Activated CD8-positive, alpha-beta memory T cell treated with anti-CD3 and anti-CD28 coated beads for 24 hours (primary cell): ENCODE data around the gene CCN5.
"Not testable (repeated sequence)": the region's sequence is repeated elsewhere in the genome, so short reads cannot be mapped to it uniquely, and the experiment has no call there.

ENCODE experiments used
- DNase-seq: peaks from one replicate; pipeline ENCODE4 v3.0.0-alpha.2; 2020

The CCN5 gene

GRCh38 chr20:44762466-44763140, 47.4 kb downstream of the CCN5 start:
- no peak for DNase-seq

- not testable (repeated sequence) for DNase-seq
Observed at GRCh38 chr20:44763798-44764197, 48.6 kb downstream of the CCN5 start.

- DNase-seq = no peak
Observed at GRCh38 chr20:44765091-44765490, 49.9 kb downstream of the CCN5 start.

GRCh38 chr20:44765701-44766347, 50.7 kb downstream of the CCN5 start:
- no peak for DNase-seq

DNA sequence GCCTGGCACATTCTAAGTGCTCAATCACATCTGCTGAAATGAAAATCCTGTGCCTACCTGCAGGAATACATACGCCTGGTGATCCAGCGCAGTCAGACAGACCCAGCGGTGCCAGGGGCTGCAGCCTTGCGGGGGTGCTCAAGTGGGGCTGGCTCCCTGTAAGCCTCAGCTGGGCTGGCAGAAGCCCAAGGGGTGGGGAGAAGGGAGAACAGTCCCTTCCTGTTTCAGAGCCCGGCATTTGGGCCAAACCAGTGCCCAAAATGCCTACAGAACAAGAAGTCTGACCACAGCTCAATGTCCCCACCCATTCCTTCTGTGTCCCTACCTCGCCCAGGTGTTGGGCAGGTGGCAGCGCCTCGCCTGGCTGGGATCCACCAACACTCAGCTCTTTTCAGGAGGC, 53.1 kb downstream of the CCN5 start:
- DNase-seq = no peak

- no peak for DNase-seq
Observed at GRCh38 chr20:44768854-44769480, 53.8 kb downstream of the CCN5 start.

DNA sequence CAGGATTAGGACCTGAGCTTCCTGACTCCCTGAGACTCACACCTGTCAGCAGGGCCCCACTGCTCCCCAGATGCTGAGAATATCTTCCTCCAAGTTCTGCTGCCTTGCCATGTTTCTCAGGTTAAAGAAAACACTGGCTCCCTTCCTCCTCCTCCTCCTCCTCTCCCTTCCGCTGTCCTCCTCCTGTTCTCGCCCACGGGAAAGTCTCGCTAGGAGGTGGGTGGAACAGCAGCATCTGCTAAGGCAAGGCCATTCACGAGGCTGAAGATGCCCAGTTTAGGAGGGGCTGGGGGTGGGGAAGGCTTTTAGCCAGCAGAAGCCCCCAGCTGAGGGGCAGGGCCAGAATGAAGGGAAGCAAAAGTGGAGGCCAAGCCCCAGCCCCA, 54.3 kb downstream of the CCN5 start:
- DNase-seq = no peak

- no peak for DNase-seq
Observed at GRCh38 chr20:44770484-44771171, 55.5 kb downstream of the CCN5 start.

DNA sequence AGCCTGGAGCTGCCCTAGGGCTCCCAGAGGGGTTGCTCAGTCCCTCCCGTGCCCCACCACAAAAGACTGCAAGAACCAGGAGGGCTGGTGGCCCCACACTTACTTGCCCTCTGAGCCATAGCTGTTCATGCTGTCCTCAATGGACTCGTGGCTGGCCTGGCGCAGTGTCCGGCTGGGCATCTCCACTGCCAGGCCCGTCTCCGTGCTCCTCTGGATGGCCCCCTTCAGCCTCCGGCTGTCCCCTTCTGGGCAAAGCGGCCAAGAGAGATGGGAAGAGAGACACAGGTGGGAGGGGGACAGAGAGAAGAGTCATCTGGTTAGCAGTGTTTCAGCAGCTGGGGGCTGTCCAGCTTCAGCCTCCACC, 56.0 kb downstream of the CCN5 start:
- no peak for DNase-seq

DNA sequence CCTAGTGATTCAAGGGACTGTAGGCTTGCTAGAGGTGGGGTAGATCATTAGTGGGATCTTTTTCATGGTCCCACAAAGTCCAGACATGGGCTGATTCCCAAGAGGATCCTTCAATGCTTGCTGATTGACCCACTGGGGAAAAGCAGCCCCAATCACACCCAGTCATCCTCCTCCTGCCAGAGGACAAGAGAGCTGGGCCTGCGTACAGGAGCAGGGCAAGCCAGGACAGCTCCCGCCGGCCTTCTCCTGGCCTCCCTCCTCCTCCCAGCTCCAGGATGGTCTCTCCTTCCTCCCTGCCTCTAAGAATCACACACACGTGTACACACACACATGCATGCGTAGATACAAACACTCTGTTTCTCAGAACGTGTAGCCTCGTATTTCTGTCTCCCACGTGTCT, 57.5 kb downstream of the CCN5 start:
- no peak for DNase-seq

DNA sequence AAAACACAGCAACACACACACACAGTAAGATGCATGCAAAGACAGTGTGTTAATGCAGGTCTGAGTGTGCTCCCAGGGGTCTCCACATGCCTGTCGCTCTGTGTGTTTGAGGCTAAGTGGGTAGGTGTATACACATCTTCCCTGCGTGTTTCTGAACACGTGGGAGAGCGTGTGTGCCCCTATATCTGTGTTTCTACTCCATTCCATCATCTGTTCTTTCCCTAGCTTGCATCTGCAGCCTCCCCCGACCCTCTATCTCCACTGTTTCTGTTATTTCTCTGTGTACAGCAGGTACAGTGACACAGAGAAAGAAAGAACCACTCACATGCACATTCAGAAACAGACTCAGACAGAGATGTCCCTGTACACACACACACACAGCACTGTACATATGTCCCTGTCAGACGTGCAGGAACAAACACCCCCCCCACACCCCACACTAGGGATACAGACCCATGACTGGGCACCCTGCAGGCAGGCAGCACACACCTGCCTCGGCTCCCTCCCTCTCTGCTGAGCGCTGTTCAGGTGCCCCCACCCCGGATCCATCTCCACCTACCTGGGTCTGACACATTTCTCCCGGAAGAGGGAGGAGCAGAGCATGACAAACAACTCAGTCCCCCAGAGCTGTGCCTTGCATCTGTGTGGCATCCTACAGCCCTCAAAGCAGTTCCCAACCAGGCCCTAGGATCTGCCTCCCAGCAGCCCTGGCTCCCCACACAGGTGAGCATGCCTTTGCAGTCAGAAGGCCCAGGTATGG, 58.1 kb downstream of the CCN5 start:
- DNase-seq = no peak

- no peak for DNase-seq
Observed at GRCh38 chr20:44776980-44777379, 61.8 kb downstream of the CCN5 start.
